Stomach (tissue), 4 donors: ENCODE measurements around the gene SLC51A.

Experiments used
- CTCF ChIP-seq, 7 experiments: fragments of 450-650 bp in 4 of 7; fragments of 200-600 bp in 3 of 7; sonication (generic) in 3 of 7; IDR thresholded peaks; one replicate each; pipeline ENCODE4 v1.5.1; 2016 to 2019; ENCODE audit warnings: antibody characterized with exemption in 7 of 7, control low read depth in 2 of 7, mild to moderate bottlenecking in 1 of 7
- EP300 ChIP-seq: sonication (generic); formaldehyde crosslinking; IDR thresholded peaks from one replicate; pipeline ENCODE4 v1.6.1; 2017; ENCODE audit warnings: antibody characterized with exemption
- POLR2A ChIP-seq, 4 donors: fragments of 450-650 bp; IDR thresholded peaks; one replicate each; pipeline ENCODE4 v1.6.1; 2016; ENCODE audit warnings: antibody characterized with exemption in 4 of 4, control low read depth in 2 of 4, mild to moderate bottlenecking in 1 of 4, moderate library complexity in 1 of 4
- POLR2AphosphoS5 ChIP-seq, 3 donors: sonication (generic); formaldehyde crosslinking; IDR thresholded peaks; one replicate each; pipeline ENCODE4 v1.6.1; 2016; ENCODE audit warnings: antibody characterized with exemption in 3 of 3

GRCh38 chr3:196198081-196198675 is 18.2 kb upstream of the SLC51A start:
- TF ChIP-seq CTCF (IDR thresholded peaks at IDR 0.05) = no peak
- no peak for TF ChIP-seq POLR2A (IDR thresholded peaks at IDR 0.05)
- TF ChIP-seq EP300 = no peak
- no peak for TF ChIP-seq POLR2AphosphoS5 (IDR thresholded peaks at IDR 0.05)
